ENCODE data around the gene KHK. TPM values are rescaled to one million over a fixed set of nuclear protein-coding genes. Genes with fewer than 3 reads are reported as not detected.

KHK gene
- polyA plus RNA-seq, 2 of the 4 experiments (the other 2 are of a cell fraction) = 4.2 to 7.6 TPM

- WGBS (ENCODE audit: missing lambda C conversion rate) = 83% methylated on average over 7 of the region's 7 CpGs
- CTCF ChIA-PET = interaction anchor here (0.6 to 2.0 kb wide), 7 partner anchors 8 to 81 kb away, joined by 3 to 10 read pairs (median 4); partner anchors contain the start of genes AGBL5 and TMEM214
These were observed 43.5 kb upstream of the KHK start for GRCh38 chr2:27042985-27043634.

GRCh38 chr2:27049422-27050280 lies 36.9 kb upstream of the KHK start:
- Histone ChIP-seq H3K9me3 (no peaks in the 10 kb centered on the region), H3K27ac (peak overlapping the region; percentile 79 to 93), H3K4me1 (peaks cover 13% of the 10 kb centered on the region; the same call in 2 of the 3 replicates), H3K4me3 (peak overlapping the region; percentile 86), H3K4me2 (peak overlapping the region; percentile 89)
- ATAC-seq = peak; percentile 23 to 38
- DNase-seq (ENCODE audit: low read depth in 1 of 2, low spot score in 1 of 2) = peak in 1 of 2 experiments; percentile 70
- no peak for FAIRE-seq
- TF ChIP-seq E2F6 (IDR thresholded peaks at IDR 0.05; ENCODE audit: borderline replicate concordance, low read depth) = no peak
- no peak for TF ChIP-seq MAFK (IDR thresholded peaks at IDR 0.05; ENCODE audit: partially characterized antibody)
- TF ChIP-seq NR3C1 (IDR thresholded peaks at IDR 0.05) = no peak
- TF ChIP-seq MAX (IDR thresholded peaks at IDR 0.05) = no peak
- TF ChIP-seq BHLHE40 (IDR thresholded peaks at IDR 0.05; ENCODE audit: low read depth, low read length) = no peak
- no peak for TF ChIP-seq REST (IDR thresholded peaks at IDR 0.05)
- TF ChIP-seq EHF (CRISPR knock-in tag; IDR thresholded peaks at IDR 0.05) = no peak
- no peak for TF ChIP-seq FOXS1 (CRISPR knock-in tag; IDR thresholded peaks at IDR 0.05)
- no peak for TF ChIP-seq GATA3 (IDR thresholded peaks at IDR 0.05; ENCODE audit: borderline replicate concordance)
- no peak for TF ChIP-seq HMGXB4 (CRISPR knock-in tag; IDR thresholded peaks at IDR 0.05; ENCODE audit: borderline replicate concordance)
- TF ChIP-seq MYC (IDR thresholded peaks at IDR 0.05; ENCODE audit: borderline replicate concordance, low read length) = no peak
- no peak for TF ChIP-seq CEBPB (IDR thresholded peaks at IDR 0.05)
- TF ChIP-seq ELK1 (IDR thresholded peaks at IDR 0.05; ENCODE audit: low read depth, low read length) = no peak
- CTCF ChIA-PET = interaction anchor here (0.6 to 13.5 kb wide), 17 partner anchors 10 to 231 kb away, joined by 3 to 143 read pairs (median 6); partner anchors contain the start of genes OST4 and TMEM214
- WGBS (ENCODE audit: missing lambda C conversion rate) = 46% methylated on average over 19 of the region's 52 CpGs
- POLR2A ChIA-PET = interaction anchor here (1.0 to 3.3 kb wide), 9 partner anchors 8 to 88 kb away, joined by 3 to 37 read pairs (median 9); partner anchors contain the start of genes OST4 and TMEM214

More at GRCh38 chr2:27042985-27043634, 43.5 kb upstream of the KHK start:
- Histone ChIP-seq H3K4me3 (no peak overlapping the region), H3K9me3 (no peaks in the 10 kb centered on the region), H3K27ac (no peak overlapping the region), H3K4me2 (no peak overlapping the region), H3K4me1 (no peaks in the 10 kb centered on the region)
- POLR2A ChIA-PET = interaction anchor here (1.0 to 1.2 kb wide), 2 partner anchors 10 to 12 kb away, joined by 3 to 5 read pairs; partner anchors contain the start of gene TMEM214
- FAIRE-seq (no peak), ATAC-seq (no peak), DNase-seq (ENCODE audit: low read depth in 1 of 2, low spot score in 1 of 2) (no peak)
- TF ChIP-seq POLR2A (IDR thresholded peaks at IDR 0.05; ENCODE audit: low read length) (no peak), NPAS2 (CRISPR knock-in tag; IDR thresholded peaks at IDR 0.05; ENCODE audit: borderline replicate concordance) (no peak), JUN (IDR thresholded peaks at IDR 0.05) (0 out of 5 replicates have a peak, but pooled peaks of 1 of the 2 experiments have one; percentile 4), TP53 (CRISPR knock-in tag; IDR thresholded peaks at IDR 0.05) (no peak)

All from A549 (cell line).